GM12878 (cell line): Measurements from ENCODE around the gene RIMBP2. TPM values are rescaled to one million over a fixed set of nuclear protein-coding genes. Genes with fewer than 3 reads are reported as not detected.

Experiments
- ATAC-seq: fragments of 200-7000 bp; cut with Tn5 transposase; 3 replicates; pipeline ENCODE4 v1.9.1; 2020; ENCODE audit warnings: mild to moderate bottlenecking, moderate library complexity
- BruUV-seq: library from RNA; stranded (reverse); fragments of 400-500 nt; replicated peaks from 2 replicates; lab custom pipeline; 2021; lab: Mats Ljungman, UMichigan
- CTCF ChIA-PET: fragments of 300-600 bp; sonication (Branson Sonifier 250); formaldehyde crosslinking; extraction: SDS; loops from one replicate; lab custom pipeline; 2021; ENCODE audit warnings: inconsistent platforms; lab: Yijun Ruan, JAX
- POLR2A ChIA-PET: fragments of 350-600 bp; formaldehyde crosslinking; extraction: SDS; loops from one replicate; lab custom pipeline; 2021; ENCODE audit warnings: inconsistent platforms; lab: Charles Lee
- RAD21 ChIA-PET: fragments of 300-600 bp; sonication (Branson Sonifier 250); formaldehyde crosslinking; loops from one replicate; lab custom pipeline; 2023; ENCODE audit warnings: antibody characterized with exemption; ENCODE audit not compliant: unreplicated experiment; lab: Charles Lee
- SMC1A ChIA-PET: fragments of 300-600 bp; sonication (Branson Sonifier 250); formaldehyde crosslinking; loops from one replicate; lab custom pipeline; 2023; ENCODE audit not compliant: unreplicated experiment, uncharacterized antibody; lab: Charles Lee
- DNase-seq: peaks from one replicate; pipeline ENCODE4 v3.0.0-alpha.2; 2011; ENCODE audit warnings: low read depth, low spot score
- FAIRE-seq: peaks from 3 replicates; lab custom pipeline; 2011; peaks lifted over from hg19 to GRCh38; lab: Jason Lieb, UNC
- H2AFZ ChIP-seq: 2 replicates; pipeline ENCODE4 v1.6.0; 2011; ENCODE audit warnings: low read depth, low read length, control low read depth; ENCODE audit not compliant: control insufficient read depth
- H3K27ac ChIP-seq: 2 replicates; pipeline ENCODE4 v1.5.1; 2011; ENCODE audit warnings: control low read depth; ENCODE audit not compliant: control insufficient read depth, insufficient read depth
- H3K27me3 ChIP-seq, 2 experiments: replicated peaks in 1 of 2; 2 replicates each; pipeline versions ENCODE4 v1.6.0 to v1.6.1; 2011; ENCODE audit warnings: low read length in 1 of 2; ENCODE audit not compliant: control insufficient read depth in 2 of 2, insufficient read depth in 2 of 2
- H3K36me3 ChIP-seq, 2 experiments: 2 replicates each; pipeline ENCODE4 v1.5.1; 2011; ENCODE audit warnings: low read length in 1 of 2; ENCODE audit not compliant: control insufficient read depth in 2 of 2, insufficient read depth in 2 of 2
- H3K4me1 ChIP-seq: 2 replicates; pipeline ENCODE4 v1.6.1; 2011; ENCODE audit warnings: mild to moderate bottlenecking, low read length, moderate library complexity, mixed read lengths; ENCODE audit not compliant: control insufficient read depth, insufficient read depth
- H3K4me2 ChIP-seq: 2 replicates; pipeline ENCODE4 v1.6.0; 2011; ENCODE audit warnings: control low read depth; ENCODE audit not compliant: control insufficient read depth, insufficient read depth
- H3K4me3 ChIP-seq: fragments of 200-600 bp; sonication (generic); 2 replicates; pipeline ENCODE4 v1.5.1; 2016
- H3K79me2 ChIP-seq: 2 replicates; pipeline ENCODE4 v1.6.0; 2011; ENCODE audit warnings: low read length; ENCODE audit not compliant: control insufficient read depth, insufficient read depth
- H3K9ac ChIP-seq: 2 replicates; pipeline ENCODE4 v1.8.0; 2011; ENCODE audit warnings: low read length, control low read depth, mixed read lengths; ENCODE audit not compliant: control insufficient read depth, insufficient read depth
- H3K9me3 ChIP-seq: replicated peaks from 3 replicates; pipeline ENCODE4 v1.5.1; 2011; ENCODE audit warnings: mild to moderate bottlenecking, low read length; ENCODE audit not compliant: control insufficient read depth, insufficient read depth
- H4K20me1 ChIP-seq: 2 replicates; pipeline ENCODE4 v1.6.0; 2011; ENCODE audit not compliant: control insufficient read depth, insufficient read depth
- BHLHE40 ChIP-seq, 2 experiments: fragments of 450-650 bp in 1 of 2; IDR thresholded peaks; 2 replicates each; pipeline ENCODE4 v1.6.1; 2011 to 2017; ENCODE audit warnings: low read depth in 2 of 2, borderline replicate concordance in 1 of 2, improper control_type of control experiment in 1 of 2, low read length in 1 of 2, mild to moderate bottlenecking in 1 of 2
- CBX5 ChIP-seq: sonication (generic); IDR thresholded peaks from 2 replicates; pipeline ENCODE4 v1.6.1; 2016; ENCODE audit warnings: low read depth, moderate library complexity, mild to moderate bottlenecking, inconsistent platforms
- FOXK2 ChIP-seq: fragments of 450-650 bp; IDR thresholded peaks from 2 replicates; pipeline ENCODE4 v1.6.1; 2017; ENCODE audit warnings: mild to moderate bottlenecking, moderate library complexity
- IKZF1 ChIP-seq: fragments of 450-650 bp; conservative IDR thresholded peaks from 2 replicates; pipeline ENCODE4 v1.6.1; 2017; ENCODE audit warnings: antibody characterized with exemption, mild to moderate bottlenecking
- IRF5 ChIP-seq: fragments of 450-650 bp; IDR thresholded peaks from 2 replicates; pipeline ENCODE4 v1.6.1; 2017; ENCODE audit warnings: borderline replicate concordance
- NFXL1 ChIP-seq: fragments of 450-650 bp; IDR thresholded peaks from 2 replicates; pipeline ENCODE4 v1.6.1; 2017; ENCODE audit warnings: antibody characterized with exemption, mild to moderate bottlenecking, borderline replicate concordance
- PAX5 ChIP-seq: IDR thresholded peaks from 2 replicates; pipeline ENCODE4 v1.6.1; 2011; ENCODE audit warnings: low read depth, low read length, borderline replicate concordance
- PML ChIP-seq: IDR thresholded peaks from 2 replicates; pipeline ENCODE4 v1.6.1; 2012; ENCODE audit warnings: low read length, inconsistent platforms
- POLR2A ChIP-seq: IDR thresholded peaks from 2 replicates; pipeline ENCODE4 v1.6.1; 2011; ENCODE audit warnings: low read depth, mild to moderate bottlenecking, low read length
- RELB ChIP-seq: fragments of 450-650 bp; IDR thresholded peaks from 2 replicates; pipeline ENCODE4 v1.6.1; 2017; ENCODE audit warnings: low read depth, mild to moderate bottlenecking, moderate library complexity
- YBX1 ChIP-seq: fragments of 450-650 bp; IDR thresholded peaks from 2 replicates; pipeline ENCODE4 v1.6.1; 2016; ENCODE audit warnings: antibody characterized with exemption
- WGBS: methylation state at CpG from one replicate; pipeline ENCODE4 v1.1.6; 2016; ENCODE audit warnings: low lambda C conversion rate; ENCODE audit not compliant: insufficient replicate concordance, insufficient coverage; ENCODE audit errors: missing lambda C conversion rate; 5-methylcytosine and 5-hydroxymethylcytosine counted together
- in situ Hi-C: fragments of 300-500 bp; cut with MboI; formaldehyde crosslinking; loops from 9 replicates; pipeline ENCODE4 v1.14.3; 2018; ENCODE audit warnings: mixed read lengths
- intact Hi-C: fragments of 100-400 bp; cut with micrococcal nuclease; formaldehyde crosslinking; loops from one replicate; pipeline ENCODE4 v1.14.2; 2022; ENCODE audit not compliant: unreplicated experiment
- polyA plus RNA-seq, 11 experiments: library from polyadenylated mRNA; depleted of rRNA in 4 of 11; unstranded in 6 of 11; stranded (reverse) in 5 of 11; fragments of >200 nt; fragmentation: Nextera tagmentation in 4 of 11; fragmentation: Illumina TruSeq in 1 of 11; extraction: Ambion mirVana in 4 of 11; extraction: Trizol in 1 of 11; gene quantifications; 1 replicate in 1 of 11; 2 replicates in 10 of 11; pipeline versions ENCODE4 v1.2.1 to v1.2.3, GENCODE V29; 2011 to 2016; ENCODE audit warnings: inconsistent platforms in 2 of 11, missing spikeins in 2 of 11, low read depth in 1 of 11
- total RNA-seq, 4 experiments: library from RNA; depleted of rRNA in 3 of 4; stranded (reverse); fragments of >200 nt in 3 of 4; fragmentation: Illumina TruSeq in 1 of 4; extraction: Trizol in 1 of 4; gene quantifications; 2 replicates each; pipeline versions ENCODE4 v1.2.1 to v1.2.3, GENCODE V29; 2013 to 2021

Gene RIMBP2
- total and polyA plus RNA-seq, 10 of the 15 experiments (the other 5 are each of a cell fraction or from before 2014, with no cell fraction given): 0.04 to 2.9 (median 0.07) TPM; not detected in 1

DNA sequence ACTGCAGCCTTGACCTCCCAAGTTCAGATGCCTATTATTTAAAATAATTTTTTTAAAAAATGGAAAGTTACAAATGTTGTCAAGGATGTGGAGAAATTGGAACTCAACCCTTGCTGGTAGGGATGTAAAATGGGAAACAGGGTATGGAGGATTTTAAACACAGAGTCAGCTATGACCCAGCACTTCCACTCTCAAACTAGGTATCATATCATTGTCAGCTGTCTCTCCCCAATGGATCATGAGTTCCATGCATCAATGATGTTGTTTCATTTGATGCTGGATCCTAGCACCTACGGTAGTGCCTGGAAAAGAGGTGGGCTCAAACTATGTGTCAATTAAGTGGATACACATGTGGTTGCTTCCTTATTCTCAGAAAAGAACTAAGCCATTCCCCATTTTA, 150.9 kb downstream of the RIMBP2 start (continued):
- no peak for TF ChIP-seq POLR2A
- TF ChIP-seq YBX1: no peak
- no peak for TF ChIP-seq NFXL1
- TF ChIP-seq PML: no peak
- TF ChIP-seq RELB: no peak
- TF ChIP-seq PAX5: no peak

DNA sequence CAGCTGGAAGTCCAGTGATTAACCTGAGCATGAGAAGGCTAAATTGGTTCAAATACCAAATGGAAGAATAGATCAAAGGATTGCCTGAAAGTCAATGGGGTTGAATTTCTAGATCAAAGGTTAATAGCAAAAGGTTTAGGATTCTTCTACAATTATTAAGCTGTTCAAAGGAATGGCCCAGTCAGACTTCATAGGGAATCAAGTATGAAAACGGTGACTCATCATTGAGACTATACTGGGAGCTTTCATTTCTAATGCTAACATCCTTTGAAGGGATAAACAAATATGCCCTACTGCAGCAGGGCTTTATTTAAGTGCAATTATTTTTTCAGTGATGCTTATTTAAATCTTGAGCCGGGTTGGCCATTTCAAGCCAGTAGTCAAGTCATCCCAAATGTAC, 152.8 kb downstream of the RIMBP2 start:
- ChIA-PET RAD21 (no interaction called here), SMC1A (interaction anchor here (1.6 kb wide), 1 partner anchor 44 kb away, joined by 3 read pairs; no protein-coding TSS in a partner anchor), POLR2A (no interaction called here), CTCF (no interaction called here)
- TF ChIP-seq IRF5 (no peak), BHLHE40 (IDR thresholded peaks at IDR 0.05; ENCODE audit: borderline replicate concordance in 1 of 2, low read depth in 2 of 2, low read length in 1 of 2) (no peak), CBX5 (no peak), FOXK2 (no peak), IKZF1 (no peak)
- no peak overlapping the region for H3K4me3 ChIP-seq
- H3K9me3 ChIP-seq: peaks cover 8% of the 10 kb centered on the region
- H3K36me3 ChIP-seq: no peaks in the 10 kb centered on the region
- H3K4me1 ChIP-seq: no peaks in the 10 kb centered on the region
- ATAC-seq (no peak), DNase-seq (no peak), FAIRE-seq (no peak)
- in situ Hi-C loops (no loop called here), intact Hi-C loops (no loop called here)
- no peaks in the 10 kb centered on the region for H4K20me1 ChIP-seq
- no peak overlapping the region for H3K4me2 ChIP-seq
- no TSS peak for BruUV-seq
- no peak overlapping the region for H3K9ac ChIP-seq
- 0% methylated on average over 2 of the region's 2 CpGs for WGBS
- H3K79me2 ChIP-seq: no peaks in the 10 kb centered on the region
- no peak overlapping the region for H3K27ac ChIP-seq
- no peaks in the 10 kb centered on the region for H3K27me3 ChIP-seq
- no peak overlapping the region for H2AFZ ChIP-seq
